AG08395 (cell line): ENCODE measurements around the gene ATXN7L1.
"Not testable (repeated sequence)": the region's sequence is repeated elsewhere in the genome, so short reads cannot be mapped to it uniquely, and the experiment has no call there.

Experiments
- DNase-seq: peaks from one replicate; pipeline ENCODE4 v3.0.0; 2012; ENCODE audit warnings: mixed read lengths, low spot score

Gene ATXN7L1

DNA sequence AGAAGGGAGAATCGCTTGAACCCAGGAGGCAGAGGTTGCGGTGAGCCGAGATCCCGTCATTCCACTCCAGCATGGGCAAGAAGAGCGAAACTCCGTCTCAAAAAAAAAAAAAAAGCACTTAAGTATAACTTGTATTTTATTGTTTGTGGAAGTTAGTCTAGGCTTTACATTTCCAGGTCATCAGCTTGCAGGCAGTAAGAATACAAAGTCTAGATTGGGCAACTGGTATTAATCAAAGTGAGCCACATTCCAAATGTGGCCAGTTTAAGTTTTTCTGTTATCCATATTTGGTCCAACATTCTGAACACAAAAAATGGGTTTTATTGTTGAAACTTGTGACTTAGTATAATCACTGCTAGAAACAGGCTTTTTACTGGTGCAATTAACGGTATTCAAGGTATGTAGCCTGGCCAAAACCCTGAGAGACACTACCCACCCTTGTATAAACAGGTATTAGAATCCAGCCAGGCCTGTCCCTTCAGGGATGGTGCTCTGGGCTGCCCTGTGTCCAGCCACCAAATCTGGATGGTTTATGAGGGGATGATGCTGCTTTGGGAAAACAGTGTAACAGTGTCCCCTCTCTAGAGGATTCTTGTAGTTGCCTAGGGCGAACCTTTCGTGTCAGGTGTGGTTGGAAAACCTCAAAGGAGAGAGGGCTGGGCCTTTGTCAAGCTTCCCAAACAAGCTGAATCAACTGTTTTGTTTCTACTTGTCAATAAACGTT lies 173.0 kb downstream of the ATXN7L1 start:
- no peak for DNase-seq

GRCh38 chr7:105699568-105700236 lies 176.7 kb downstream of the ATXN7L1 start:
- DNase-seq, result no peak

DNA sequence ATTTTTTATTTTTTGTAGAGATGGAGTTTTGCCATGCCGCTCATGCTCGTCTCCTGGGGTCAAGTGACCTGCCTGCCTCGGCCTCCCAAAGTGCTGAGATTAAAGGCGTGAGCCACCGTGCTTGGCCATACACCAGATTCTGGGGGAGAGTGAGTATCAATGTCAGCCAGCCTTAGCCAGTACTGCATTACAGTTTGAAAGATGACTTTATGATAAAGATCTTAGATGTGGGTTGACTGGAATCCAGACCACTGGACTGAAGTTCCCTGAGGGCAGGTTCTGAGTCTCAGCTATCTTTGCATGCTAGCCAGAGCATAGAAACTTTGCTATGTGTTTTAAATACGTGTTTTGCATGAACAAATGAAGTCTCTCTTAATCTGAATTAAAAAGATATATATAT lies 177.9 kb downstream of the ATXN7L1 start:
- no peak for DNase-seq

DNA sequence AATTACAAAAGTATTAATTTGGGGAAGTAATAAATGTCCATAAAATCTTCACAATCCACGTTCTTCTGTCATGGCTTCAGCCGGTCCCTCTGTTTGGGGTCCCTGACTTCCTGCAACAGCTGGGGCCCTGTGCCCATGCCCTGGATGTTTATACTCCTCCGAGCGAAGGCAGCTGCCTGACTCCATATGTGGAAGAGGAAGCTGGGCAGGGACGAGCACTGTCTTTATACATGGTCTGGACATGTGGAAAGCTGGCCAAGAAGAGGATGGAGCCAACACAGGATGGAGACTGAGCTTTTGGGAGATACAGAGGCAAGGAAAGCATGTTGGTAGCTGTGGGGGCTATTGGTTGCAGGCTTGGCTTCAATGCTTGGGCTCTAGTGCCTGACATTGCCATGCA lies 178.6 kb downstream of the ATXN7L1 start:
- DNase-seq, result no peak

- DNase-seq, result not testable (repeated sequence)
Observed at GRCh38 chr7:105697169-105697568, 179.2 kb downstream of the ATXN7L1 start.

DNA sequence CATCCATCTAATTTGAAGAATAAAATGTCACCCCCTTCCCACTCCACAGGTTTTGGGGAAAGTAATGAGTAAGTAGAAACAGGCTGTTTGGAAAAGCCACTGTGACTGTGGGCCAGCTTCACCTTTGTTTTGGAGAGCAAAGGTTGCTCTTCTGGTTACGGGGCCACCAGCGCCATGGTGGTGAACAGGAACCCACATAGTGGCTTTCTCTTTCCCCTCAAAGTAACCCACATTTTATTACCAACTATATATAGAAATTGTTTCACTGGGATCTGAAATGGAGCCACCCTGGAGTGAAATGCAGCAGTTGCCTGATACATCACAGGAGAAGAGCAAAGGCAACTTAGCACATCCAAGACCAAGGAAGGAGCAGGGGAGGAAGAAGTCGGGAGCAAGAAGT lies 182.8 kb downstream of the ATXN7L1 start:
- DNase-seq, result no peak

DNA sequence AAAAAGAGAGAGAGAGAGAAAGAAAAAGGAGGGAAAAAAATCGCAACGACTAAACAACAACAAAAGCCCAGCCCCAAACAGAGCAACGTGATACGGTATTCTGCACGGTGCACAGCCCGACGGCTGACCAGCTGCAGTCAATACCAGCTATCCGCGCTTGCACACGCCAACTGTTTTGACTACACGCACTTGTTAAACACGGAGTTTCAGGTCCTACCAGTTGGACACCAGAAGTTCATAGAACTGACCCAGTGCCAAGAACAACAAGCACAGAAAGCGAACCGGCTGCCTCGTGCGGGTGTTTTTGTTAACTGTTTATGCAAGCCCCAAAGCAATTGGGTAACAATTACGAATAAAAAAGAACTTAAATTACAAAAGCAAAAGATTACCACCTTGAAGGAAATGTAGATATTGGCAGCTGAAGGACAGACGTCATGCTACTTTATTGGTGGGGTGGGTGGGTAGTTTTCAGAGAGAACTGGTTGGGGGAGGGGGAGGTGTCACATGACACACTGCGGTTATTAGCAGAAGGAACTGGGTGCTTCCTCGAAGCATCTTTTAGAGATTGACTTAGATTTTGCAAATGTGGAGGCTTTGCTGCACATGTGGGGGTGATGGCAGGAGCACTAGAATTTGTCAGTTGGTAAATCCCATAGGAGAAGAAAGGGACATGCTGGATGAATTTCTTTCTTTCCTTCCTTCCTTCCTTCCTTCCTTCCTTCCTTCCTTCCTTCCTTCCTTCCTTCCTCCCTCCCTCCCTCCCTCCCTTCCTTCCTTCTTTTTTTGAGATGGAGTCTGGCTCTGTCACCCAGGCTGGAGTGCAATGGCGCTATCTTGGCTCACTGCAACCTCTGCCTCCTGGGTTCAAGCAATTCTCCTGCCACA lies 184.5 kb downstream of the ATXN7L1 start:
- DNase-seq, result peak; percentile 58

DNA sequence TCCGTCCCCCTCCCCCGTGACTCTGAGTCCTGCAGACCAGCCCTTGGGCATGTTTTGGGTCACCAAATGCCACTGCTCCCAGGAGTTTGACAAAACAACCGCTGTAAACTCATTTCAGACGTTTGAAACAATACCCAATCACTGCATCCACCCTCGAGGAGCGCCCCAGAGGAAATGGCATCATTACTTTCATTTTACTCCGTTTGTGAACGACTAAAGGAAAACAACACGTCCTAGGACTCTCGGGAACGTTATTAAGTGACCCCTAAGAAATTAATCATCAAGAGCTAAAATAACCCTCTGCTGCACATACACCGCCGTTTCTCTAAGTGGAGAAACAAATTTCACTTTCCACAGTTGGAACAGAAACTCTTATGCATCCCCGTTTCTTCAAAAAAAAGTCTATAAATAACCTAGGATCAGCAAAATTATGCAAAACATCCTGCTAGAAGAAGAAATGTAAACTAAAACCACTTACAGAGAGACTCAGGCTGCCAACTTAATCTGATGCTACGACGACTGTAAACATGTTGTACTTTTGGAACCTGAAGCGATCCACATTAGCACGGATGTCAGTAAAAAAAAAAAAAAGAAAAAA lies 185.2 kb downstream of the ATXN7L1 start:
- DNase-seq, result peak; percentile 64

GRCh38 chr7:105690325-105690945 lies 186.0 kb downstream of the ATXN7L1 start:
- DNase-seq, result no peak

- no peak for DNase-seq
Observed at GRCh38 chr7:105689067-105689819, 187.2 kb downstream of the ATXN7L1 start.

DNA sequence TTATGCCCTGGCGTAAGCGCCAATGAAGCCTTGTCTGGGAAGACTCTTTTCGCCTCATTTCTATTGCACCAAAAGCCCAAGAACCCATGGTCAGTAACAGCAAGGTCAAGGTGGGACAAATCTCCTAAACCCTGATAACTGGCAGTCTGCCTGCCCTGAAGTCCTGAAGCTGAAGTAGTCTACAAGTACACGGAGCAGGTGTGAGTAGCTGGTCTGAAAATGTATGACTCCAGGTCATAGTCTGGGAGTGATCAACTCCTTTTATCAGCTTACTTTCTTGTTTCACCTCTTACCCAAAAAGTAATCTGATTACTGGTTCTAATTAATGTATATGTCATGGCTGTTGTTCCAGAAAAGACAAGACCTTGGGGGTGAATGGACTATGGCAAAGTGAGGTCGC lies 187.8 kb downstream of the ATXN7L1 start:
- no peak for DNase-seq

- DNase-seq, result no peak
Observed at GRCh38 chr7:105685161-105685560, 191.2 kb downstream of the ATXN7L1 start.

GRCh38 chr7:105682341-105683060 lies 193.9 kb downstream of the ATXN7L1 start:
- no peak for DNase-seq

DNA sequence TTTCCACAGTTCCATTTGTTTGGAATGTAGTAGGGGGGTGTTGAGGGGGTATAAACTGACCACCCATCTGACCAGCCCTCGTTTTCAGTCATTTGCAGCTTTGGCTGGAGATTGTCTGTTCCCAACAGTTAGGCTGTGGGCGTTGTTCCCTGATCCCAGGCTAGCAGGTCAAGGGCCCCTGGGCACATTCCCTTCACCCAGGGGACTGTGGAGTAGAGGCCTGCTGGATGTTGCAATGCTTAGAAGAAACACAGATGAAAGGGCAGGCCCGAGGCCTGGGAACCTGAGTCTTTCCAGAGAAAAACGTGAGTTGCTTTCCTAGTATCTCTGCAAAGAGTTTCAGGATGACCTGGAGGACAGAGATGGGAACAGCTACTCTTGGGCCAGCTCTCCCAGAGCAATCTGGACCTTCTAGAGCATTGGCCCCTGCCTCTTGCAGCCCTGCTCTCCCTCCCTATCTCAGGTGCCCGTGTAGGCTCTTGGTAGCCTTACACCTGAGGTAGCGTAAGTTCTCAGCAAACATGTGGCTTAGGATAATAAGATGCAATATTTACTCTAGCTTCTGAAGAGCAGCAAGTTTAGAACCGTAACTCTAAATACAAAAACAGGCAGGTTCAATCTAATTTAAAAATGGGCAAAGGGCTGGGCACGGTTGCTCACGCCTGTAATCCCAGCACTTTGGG lies 195.8 kb downstream of the ATXN7L1 start:
- no peak for DNase-seq

DNA sequence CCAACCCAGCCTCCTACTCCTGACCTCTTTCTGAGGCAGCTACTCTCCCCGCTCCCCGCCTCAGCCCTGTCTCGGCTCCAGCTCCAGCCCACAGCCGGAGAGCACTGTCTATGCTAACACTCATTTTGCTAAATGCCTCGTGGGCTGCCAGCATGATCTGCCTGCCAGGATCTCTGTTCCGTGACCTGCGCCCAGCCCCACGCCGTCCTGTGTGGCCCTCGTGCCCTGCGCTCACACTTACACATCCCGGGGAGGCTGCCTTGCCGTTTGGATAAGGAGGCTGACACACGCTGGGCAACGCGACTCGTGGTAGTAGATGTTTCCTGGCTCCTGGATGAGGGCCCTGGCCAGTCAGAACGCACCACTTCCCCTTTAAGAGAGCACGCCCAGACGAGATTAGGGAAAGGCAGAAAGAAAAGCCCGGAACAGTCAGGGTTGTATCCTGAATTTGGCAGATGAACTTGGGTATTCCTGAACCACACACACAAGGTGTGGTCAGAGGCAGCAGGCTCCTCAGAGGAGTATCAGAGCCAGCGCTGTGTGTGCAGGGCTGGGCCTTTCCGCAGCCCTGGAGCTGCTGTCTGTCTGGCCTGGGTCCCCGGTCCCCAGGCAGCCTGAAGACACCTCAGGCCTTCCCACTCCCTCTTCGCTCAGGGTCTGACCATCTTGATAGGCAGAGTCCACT lies 197.4 kb downstream of the ATXN7L1 start:
- peak; percentile 51 for DNase-seq

DNA sequence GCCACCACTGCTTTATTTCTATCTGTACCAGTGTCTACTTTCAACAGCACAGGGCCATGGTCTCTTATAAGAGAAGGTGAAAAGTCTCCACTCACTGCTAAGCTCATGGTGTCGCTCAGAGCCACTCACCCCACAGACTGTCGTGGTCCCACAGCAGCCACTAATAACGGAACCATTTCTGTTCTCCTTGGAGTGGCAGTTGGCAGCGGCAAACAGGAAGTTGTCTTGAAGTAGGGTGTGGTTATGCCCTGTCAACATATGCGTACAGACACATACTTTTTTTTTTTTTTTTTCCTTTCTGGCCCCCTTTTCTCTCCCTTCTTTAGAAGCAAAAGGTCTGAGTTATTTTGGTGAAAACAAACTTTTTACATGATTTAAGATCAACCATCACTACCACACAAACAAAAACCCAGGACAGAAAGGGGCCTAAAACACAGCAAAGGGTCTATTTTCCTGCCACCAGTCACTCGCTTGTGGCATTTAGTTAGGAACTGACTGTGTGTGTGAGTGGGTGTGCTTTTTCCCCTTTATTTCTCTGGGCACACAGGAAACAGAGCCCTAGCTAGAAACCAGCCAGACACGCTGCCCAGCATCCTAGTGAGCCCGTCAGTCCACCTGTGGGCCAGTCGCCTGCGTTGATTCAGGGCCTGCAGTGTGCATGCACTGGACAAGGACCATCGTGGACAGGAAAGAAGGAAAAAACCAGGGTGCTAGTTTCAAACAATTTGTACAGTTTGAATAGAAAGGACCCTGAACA lies 198.4 kb downstream of the ATXN7L1 start:
- DNase-seq, result no peak

- DNase-seq, result no peak
Observed at GRCh38 chr7:105677410-105677730, 199.0 kb downstream of the ATXN7L1 start.

DNA sequence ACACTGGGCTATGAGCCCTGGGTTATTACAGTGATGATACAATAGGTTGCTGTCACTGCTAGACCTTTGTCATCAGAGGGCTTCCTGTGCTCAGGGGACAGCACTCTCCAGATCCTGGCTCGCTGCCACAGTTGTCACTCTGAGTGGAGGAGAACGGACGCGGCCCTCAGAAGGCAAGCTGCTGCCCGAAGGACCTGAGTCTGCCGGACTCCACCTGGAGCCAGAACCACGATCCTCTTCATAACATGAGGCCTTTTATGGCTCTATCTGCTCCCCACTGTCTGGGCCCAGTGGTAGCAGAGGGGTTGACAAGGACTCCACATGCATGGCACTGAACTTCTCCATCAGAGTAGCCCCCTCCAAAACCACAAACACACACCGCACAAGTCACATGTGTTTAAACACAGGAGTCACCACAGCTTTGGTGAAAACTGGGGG lies 200.4 kb downstream of the ATXN7L1 start:
- no peak for DNase-seq
